A549 (cell line): ENCODE data around the gene SAP130.

Experiments
- RFX5 ChIP-seq: fragments of 450-650 bp; IDR thresholded peaks from 2 replicates; pipeline ENCODE4 v1.7.1; 2014; ENCODE audit warnings: antibody characterized with exemption, mild to moderate bottlenecking, moderate library complexity
- TF ChIP-seq, protein P1 (sequence below): fragments of >200 bp; sonication (Bioruptor Twin); formaldehyde crosslinking; IDR thresholded peaks from 3 replicates; pipeline ENCODE4 v1.5.1; 2016

DNA sequence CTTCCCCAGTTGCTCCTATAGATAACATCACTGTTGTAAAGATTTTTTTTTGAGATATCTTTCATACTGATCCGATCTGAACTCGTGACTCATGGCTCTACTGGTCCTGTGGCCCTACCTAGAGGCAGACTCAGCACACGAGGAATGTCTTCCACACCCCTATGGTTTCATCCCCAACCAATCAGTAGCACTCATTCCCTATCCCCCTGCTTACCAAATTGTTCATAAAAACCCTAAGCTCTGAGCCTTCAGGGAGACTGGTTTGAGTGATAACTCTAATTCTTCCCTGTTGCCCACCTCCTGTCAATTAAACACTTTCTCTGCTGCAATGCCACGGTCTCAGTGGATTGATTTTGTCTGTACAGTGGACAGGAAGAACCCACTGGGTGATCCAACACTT, 4.2 kb upstream of the SAP130 start:
- TF ChIP-seq, protein P1, sequence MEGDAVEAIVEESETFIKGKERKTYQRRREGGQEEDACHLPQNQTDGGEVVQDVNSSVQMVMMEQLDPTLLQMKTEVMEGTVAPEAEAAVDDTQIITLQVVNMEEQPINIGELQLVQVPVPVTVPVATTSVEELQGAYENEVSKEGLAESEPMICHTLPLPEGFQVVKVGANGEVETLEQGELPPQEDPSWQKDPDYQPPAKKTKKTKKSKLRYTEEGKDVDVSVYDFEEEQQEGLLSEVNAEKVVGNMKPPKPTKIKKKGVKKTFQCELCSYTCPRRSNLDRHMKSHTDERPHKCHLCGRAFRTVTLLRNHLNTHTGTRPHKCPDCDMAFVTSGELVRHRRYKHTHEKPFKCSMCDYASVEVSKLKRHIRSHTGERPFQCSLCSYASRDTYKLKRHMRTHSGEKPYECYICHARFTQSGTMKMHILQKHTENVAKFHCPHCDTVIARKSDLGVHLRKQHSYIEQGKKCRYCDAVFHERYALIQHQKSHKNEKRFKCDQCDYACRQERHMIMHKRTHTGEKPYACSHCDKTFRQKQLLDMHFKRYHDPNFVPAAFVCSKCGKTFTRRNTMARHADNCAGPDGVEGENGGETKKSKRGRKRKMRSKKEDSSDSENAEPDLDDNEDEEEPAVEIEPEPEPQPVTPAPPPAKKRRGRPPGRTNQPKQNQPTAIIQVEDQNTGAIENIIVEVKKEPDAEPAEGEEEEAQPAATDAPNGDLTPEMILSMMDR = no peak
- TF ChIP-seq RFX5 = no peak
